HCEC 1CT (cell line): ENCODE measurements around the gene FOXS1.
A peak's percentile ranks its signal among the peaks of the same experiment; 100 is the strongest.

Source experiments
- DNase-seq: peaks from one replicate; pipeline ENCODE4 v3.0.0-alpha.2; 2017

The FOXS1 gene

GRCh38 chr20:31860390-31861134, 15.2 kb upstream of the FOXS1 start:
- DNase-seq, result peak; percentile 29

GRCh38 chr20:31859998-31860380, 14.6 kb upstream of the FOXS1 start:
- no peak for DNase-seq

- DNase-seq, result no peak
Measured at GRCh38 chr20:31859266-31859997, 14.0 kb upstream of the FOXS1 start.

- no peak for DNase-seq
Measured at GRCh38 chr20:31858760-31859083, 13.3 kb upstream of the FOXS1 start.

GRCh38 chr20:31857861-31858759, 12.7 kb upstream of the FOXS1 start:
- DNase-seq, result no peak

- DNase-seq, result no peak
Measured at GRCh38 chr20:31856516-31856915, 11.1 kb upstream of the FOXS1 start.

GRCh38 chr20:31853481-31853880, 8.1 kb upstream of the FOXS1 start:
- no peak for DNase-seq

GRCh38 chr20:31851240-31851955, 6.0 kb upstream of the FOXS1 start:
- no peak for DNase-seq

- DNase-seq, result no peak
Measured at GRCh38 chr20:31849306-31849930, 4.0 kb upstream of the FOXS1 start.

- DNase-seq, result no peak
Measured at GRCh38 chr20:31848088-31848999, 2.9 kb upstream of the FOXS1 start.

GRCh38 chr20:31846793-31847138, 1.4 kb upstream of the FOXS1 start:
- no peak for DNase-seq

- DNase-seq, result no peak
Measured at GRCh38 chr20:31844737-31845299, 586 bp downstream of the FOXS1 start.

GRCh38 chr20:31843881-31844280, 1.5 kb downstream of the FOXS1 start:
- no peak for DNase-seq

- no peak for DNase-seq
Measured at GRCh38 chr20:31843288-31843687, 2.1 kb downstream of the FOXS1 start.

GRCh38 chr20:31842471-31843157, 2.8 kb downstream of the FOXS1 start:
- DNase-seq, result peak; percentile 66

- DNase-seq, result no peak
Measured at GRCh38 chr20:31841928-31842327, 3.5 kb downstream of the FOXS1 start.

GRCh38 chr20:31840906-31841816, 4.2 kb downstream of the FOXS1 start:
- DNase-seq, result no peak

GRCh38 chr20:31839782-31840487, 5.5 kb downstream of the FOXS1 start:
- DNase-seq, result no peak
